ENCODE results near the gene ZNF711.
"Not testable (repeated sequence)": the region's sequence is repeated elsewhere in the genome, so short reads cannot be mapped to it uniquely, and the experiment has no call there.

The ZNF711 gene

GRCh38 chrX:85243761-85244449 is at the start of gene ZNF711, which contains the start of gene SATL1:
TSS of gene ZNF711 (plus strand) at chrX:85243991. CDS start at chrX:85247573, 3,582 bp downstream.
TSS of gene SATL1 (minus strand) at chrX:85243779. CDS start at chrX:85108968, 134,811 bp downstream.
- DNase-seq (ENCODE audit: low read depth in 3 of 3) = no peak

DNA sequence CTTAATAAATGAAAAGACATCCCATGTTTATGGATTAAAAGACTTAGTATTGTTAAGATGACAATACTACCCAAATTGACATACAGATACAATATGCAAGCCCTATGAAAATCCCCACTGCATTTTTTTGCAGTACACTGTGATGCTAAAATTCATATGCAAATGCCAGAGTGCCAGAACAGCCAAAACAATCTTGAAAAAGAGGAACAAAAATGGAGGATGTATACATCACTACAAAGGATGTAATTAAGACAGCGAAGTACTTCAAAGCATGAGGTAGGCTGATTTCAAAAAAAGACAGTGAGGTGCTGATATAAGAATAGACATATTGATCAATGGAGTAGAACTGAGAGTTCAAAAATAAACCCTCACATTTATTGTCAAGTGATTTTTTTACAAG is 47.5 kb upstream of the ZNF711 start:
- DNase-seq (ENCODE audit: low read depth in 3 of 3) = no peak

- DNase-seq (ENCODE audit: low read depth in 3 of 3) = no peak
Observed at GRCh38 chrX:85203461-85203970, 40.3 kb upstream of the ZNF711 start.

GRCh38 chrX:85213792-85214530 is 29.8 kb upstream of the ZNF711 start:
- DNase-seq (ENCODE audit: low read depth in 3 of 3) = no peak

GRCh38 chrX:85215946-85216345 is 27.8 kb upstream of the ZNF711 start:
- no peak for DNase-seq (ENCODE audit: low read depth in 3 of 3)

- DNase-seq (ENCODE audit: low read depth in 3 of 3) = no peak
Observed at GRCh38 chrX:85221361-85221760, 22.4 kb upstream of the ZNF711 start.

DNA sequence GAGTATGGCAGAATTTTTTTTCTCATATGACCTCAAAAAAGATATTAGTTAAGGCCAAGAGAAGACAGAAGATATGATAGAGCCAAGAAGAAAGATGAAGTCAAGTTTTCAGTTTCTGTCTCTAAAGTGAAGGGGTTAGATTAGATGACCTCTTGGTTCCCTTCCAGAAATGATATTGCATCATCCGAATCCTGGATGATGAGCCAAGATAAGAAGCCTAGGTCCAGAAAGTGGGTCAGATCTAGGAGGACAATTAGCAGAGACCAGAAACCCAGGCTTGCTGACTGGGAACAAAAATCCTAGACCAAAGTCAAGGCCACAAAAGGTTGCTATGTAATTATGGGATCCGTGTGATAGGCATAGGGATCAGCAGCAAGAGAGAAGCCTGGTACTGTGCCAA is 20.4 kb upstream of the ZNF711 start:
- DNase-seq (ENCODE audit: low read depth in 3 of 3) = no peak

DNA sequence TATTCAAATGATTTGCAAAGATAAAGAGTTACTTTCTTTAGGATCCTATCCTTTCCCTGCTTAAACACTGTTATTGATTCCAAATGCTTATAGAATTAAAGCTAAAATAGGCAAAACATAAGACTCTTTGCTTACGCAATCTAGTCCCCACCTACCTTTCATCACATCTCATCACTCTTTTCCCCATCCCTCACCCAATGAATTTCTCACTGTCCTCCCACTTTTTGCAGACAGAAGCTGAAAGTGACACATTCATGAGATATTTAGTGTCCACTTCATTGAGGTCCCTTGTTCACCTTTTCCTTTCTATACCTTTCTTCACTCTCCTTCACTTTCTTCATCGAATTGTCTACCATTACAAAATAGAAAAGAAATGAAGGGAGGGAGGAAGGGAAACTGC is 636 bp upstream of the ZNF711 start:
- no peak for DNase-seq (ENCODE audit: low read depth in 3 of 3)

DNA sequence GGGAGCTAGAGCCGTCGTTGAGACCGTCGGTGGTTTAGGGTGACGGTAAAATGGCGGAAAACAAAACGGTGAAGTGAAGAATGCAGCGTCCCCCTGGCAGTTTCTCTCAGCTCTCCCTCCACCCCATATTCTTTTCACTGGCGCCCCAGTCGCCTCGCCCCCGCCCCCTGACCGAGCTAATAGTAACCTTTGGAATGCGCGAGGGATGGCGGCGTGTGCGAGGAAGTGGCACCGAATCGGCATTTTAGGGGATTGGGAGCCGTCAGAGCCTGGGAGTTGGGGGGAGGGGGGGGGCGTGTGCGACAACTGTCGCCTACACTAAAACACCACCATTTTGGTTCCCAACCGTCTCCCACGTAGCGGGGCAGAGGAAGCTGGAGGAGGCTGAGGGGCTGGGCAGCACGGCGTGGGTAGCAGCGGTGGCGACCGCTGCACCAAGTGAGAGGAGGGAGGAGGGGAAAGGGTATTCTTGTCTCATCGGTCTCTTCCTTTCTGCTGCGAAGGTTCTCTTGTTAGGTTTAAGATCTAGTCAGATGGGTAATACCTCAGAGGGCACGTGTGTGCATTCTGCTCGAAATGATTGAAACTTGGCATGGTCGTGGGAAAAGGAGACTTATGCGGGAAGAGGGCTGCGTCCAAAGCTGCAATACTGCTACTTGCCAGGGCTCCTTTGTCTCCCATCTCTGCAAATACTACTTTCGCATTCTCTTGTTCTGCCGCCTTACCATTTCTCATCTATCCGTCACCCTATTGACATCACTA is 840 bp downstream of the ZNF711 start:
- no peak for DNase-seq (ENCODE audit: low read depth in 3 of 3)

GRCh38 chrX:85285286-85285685 is 41.5 kb downstream of the ZNF711 start:
- not testable (repeated sequence) for DNase-seq (ENCODE audit: low read depth in 3 of 3)

DNA sequence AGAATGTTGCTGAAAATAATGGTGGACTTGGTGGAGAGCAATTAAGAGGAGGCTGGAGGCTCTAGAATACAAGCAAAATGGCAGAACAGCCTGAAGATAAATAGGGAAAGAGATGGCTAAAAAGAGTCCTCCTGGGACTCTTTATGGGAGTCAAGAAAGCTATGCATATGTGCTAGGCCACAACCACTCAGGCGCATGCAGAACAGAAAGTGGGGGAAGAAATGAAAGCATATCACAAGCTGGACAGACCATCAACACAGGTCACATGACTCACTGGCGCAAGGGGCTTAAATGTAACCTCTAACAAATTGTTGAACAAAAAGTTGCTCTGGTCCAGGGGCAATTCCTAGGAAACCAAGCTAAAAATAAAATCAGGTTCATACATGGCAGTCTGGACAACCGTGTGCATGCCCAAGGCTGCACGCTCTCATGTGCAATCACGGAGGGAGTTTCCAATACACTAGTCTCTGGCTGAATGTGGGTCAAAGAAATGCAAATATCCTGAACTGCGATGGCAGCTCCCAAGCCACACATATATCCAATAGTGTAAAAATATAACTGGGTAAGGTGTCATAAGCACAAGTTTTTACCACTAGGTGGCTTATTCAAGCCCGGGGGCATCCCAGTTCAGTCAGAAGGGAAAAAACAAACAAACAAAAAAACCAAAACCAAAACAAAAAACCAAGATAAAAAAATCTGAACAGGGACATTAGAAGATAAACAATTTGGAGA is 45.4 kb downstream of the ZNF711 start:
- no peak for DNase-seq (ENCODE audit: low read depth in 3 of 3)

- DNase-seq (ENCODE audit: low read depth in 3 of 3) = no peak
Observed at GRCh38 chrX:85303544-85303943, 59.8 kb downstream of the ZNF711 start.

DNA sequence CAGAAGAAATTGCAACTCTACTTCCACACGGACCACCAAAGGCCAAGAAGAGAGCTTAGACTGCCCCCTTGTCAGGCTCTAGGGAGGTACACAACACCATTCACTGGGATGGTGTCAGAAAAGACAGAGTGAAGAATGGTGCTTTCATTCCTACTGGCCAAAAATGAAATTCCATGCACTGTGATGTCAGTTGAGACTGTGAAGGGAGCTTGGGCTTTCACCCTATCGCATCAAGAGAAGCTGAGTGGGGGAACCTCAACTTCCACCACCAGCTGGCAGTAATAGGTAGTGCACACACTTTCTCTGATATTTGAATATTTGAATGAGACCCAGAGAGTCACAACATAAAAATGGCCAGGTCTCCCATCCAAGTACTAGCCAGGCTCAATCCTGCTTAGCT is 65.9 kb downstream of the ZNF711 start:
- DNase-seq (ENCODE audit: low read depth in 3 of 3) = no peak

DNA sequence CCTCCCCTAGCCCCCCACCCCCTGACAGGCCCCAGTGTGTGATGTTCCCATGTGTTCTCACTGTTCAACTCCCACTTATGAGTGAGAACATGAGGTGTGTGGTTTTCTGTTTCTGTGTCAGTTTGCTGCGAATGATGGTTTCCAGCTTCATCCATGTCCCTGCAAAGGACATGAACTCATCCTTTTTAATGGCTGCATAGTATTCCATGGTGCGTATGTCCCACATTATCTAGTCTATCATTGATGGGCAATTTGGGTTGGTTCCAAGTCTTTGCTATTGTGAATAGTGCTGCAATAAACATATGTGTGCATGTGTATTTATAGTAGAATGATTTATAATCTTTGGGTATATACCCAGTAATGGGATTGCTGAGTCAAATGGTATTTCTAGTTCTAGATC is 67.6 kb downstream of the ZNF711 start:
- not testable (repeated sequence) for DNase-seq (ENCODE audit: low read depth in 3 of 3)

Data from stimulated activated CD4-positive, alpha-beta T cell treated with anti-CD3 and anti-CD28 coated beads, TNF-alpha, amount 100 ng/mL, for 4 hours (primary cell).